GM12878 (cell line): ENCODE measurements around the gene CAVIN1. TPM values are rescaled to one million over a fixed set of nuclear protein-coding genes. Genes with fewer than 3 reads are reported as not detected.
A peak's percentile ranks its signal among the peaks of the same experiment; 100 is the strongest.

Experiments used
- ATAC-seq: fragments of 200-7000 bp; cut with Tn5 transposase; 3 replicates; pipeline ENCODE4 v1.9.1; 2020; ENCODE audit warnings: mild to moderate bottlenecking, moderate library complexity
- BruUV-seq: library from RNA; stranded (reverse); fragments of 400-500 nt; replicated peaks from 2 replicates; lab custom pipeline; 2021; lab: Mats Ljungman, UMichigan
- CTCF ChIA-PET: fragments of 300-600 bp; sonication (Branson Sonifier 250); formaldehyde crosslinking; extraction: SDS; loops from one replicate; lab custom pipeline; 2021; ENCODE audit warnings: inconsistent platforms; lab: Yijun Ruan, JAX
- POLR2A ChIA-PET: fragments of 350-600 bp; formaldehyde crosslinking; extraction: SDS; loops from one replicate; lab custom pipeline; 2021; ENCODE audit warnings: inconsistent platforms; lab: Charles Lee
- RAD21 ChIA-PET: fragments of 300-600 bp; sonication (Branson Sonifier 250); formaldehyde crosslinking; loops from one replicate; lab custom pipeline; 2023; ENCODE audit warnings: antibody characterized with exemption; ENCODE audit not compliant: unreplicated experiment; lab: Charles Lee
- SMC1A ChIA-PET: fragments of 300-600 bp; sonication (Branson Sonifier 250); formaldehyde crosslinking; loops from one replicate; lab custom pipeline; 2023; ENCODE audit not compliant: unreplicated experiment, uncharacterized antibody; lab: Charles Lee
- DNase-seq: peaks from one replicate; pipeline ENCODE4 v3.0.0-alpha.2; 2011; ENCODE audit warnings: low read depth, low spot score
- FAIRE-seq: peaks from 3 replicates; lab custom pipeline; 2011; peaks lifted over from hg19 to GRCh38; lab: Jason Lieb, UNC
- H2AFZ ChIP-seq: 2 replicates; pipeline ENCODE4 v1.6.0; 2011; ENCODE audit warnings: low read depth, low read length, control low read depth; ENCODE audit not compliant: control insufficient read depth
- H3K27ac ChIP-seq: 2 replicates; pipeline ENCODE4 v1.5.1; 2011; ENCODE audit warnings: control low read depth; ENCODE audit not compliant: control insufficient read depth, insufficient read depth
- H3K27me3 ChIP-seq, 2 experiments: replicated peaks in 1 of 2; 2 replicates each; pipeline versions ENCODE4 v1.6.0 to v1.6.1; 2011; ENCODE audit warnings: low read length in 1 of 2; ENCODE audit not compliant: control insufficient read depth in 2 of 2, insufficient read depth in 2 of 2
- H3K36me3 ChIP-seq, 2 experiments: 2 replicates each; pipeline ENCODE4 v1.5.1; 2011; ENCODE audit warnings: low read length in 1 of 2; ENCODE audit not compliant: control insufficient read depth in 2 of 2, insufficient read depth in 2 of 2
- H3K4me1 ChIP-seq: 2 replicates; pipeline ENCODE4 v1.6.1; 2011; ENCODE audit warnings: mild to moderate bottlenecking, low read length, moderate library complexity, mixed read lengths; ENCODE audit not compliant: control insufficient read depth, insufficient read depth
- H3K4me2 ChIP-seq: 2 replicates; pipeline ENCODE4 v1.6.0; 2011; ENCODE audit warnings: control low read depth; ENCODE audit not compliant: control insufficient read depth, insufficient read depth
- H3K4me3 ChIP-seq: fragments of 200-600 bp; sonication (generic); 2 replicates; pipeline ENCODE4 v1.5.1; 2016
- H3K79me2 ChIP-seq: 2 replicates; pipeline ENCODE4 v1.6.0; 2011; ENCODE audit warnings: low read length; ENCODE audit not compliant: control insufficient read depth, insufficient read depth
- H3K9ac ChIP-seq: 2 replicates; pipeline ENCODE4 v1.8.0; 2011; ENCODE audit warnings: low read length, control low read depth, mixed read lengths; ENCODE audit not compliant: control insufficient read depth, insufficient read depth
- H3K9me3 ChIP-seq: replicated peaks from 3 replicates; pipeline ENCODE4 v1.5.1; 2011; ENCODE audit warnings: mild to moderate bottlenecking, low read length; ENCODE audit not compliant: control insufficient read depth, insufficient read depth
- H4K20me1 ChIP-seq: 2 replicates; pipeline ENCODE4 v1.6.0; 2011; ENCODE audit not compliant: control insufficient read depth, insufficient read depth
- ATF7 ChIP-seq: fragments of 450-650 bp; IDR thresholded peaks from 2 replicates; pipeline ENCODE4 v1.6.1; 2016; ENCODE audit warnings: low read depth, mild to moderate bottlenecking
- CBX3 ChIP-seq: fragments of 200-600 bp; sonication (generic); IDR thresholded peaks from 2 replicates; pipeline ENCODE4 v1.6.1; 2016; ENCODE audit warnings: low read depth, borderline replicate concordance
- CEBPB ChIP-seq, 2 experiments: fragments of 150-350 bp in 1 of 2; IDR thresholded peaks; 2 replicates each; pipeline ENCODE4 v1.6.1; 2012 to 2014; ENCODE audit warnings: low read depth in 2 of 2, low read length in 2 of 2, borderline replicate concordance in 1 of 2, inconsistent platforms in 1 of 2
- HDAC6 ChIP-seq: fragments of 200-600 bp; sonication (generic); IDR thresholded peaks from one replicate; pipeline ENCODE4 v1.8.0; 2017; ENCODE audit warnings: antibody characterized with exemption; ENCODE audit not compliant: unreplicated experiment
- IKZF2 ChIP-seq, 2 experiments: fragments of 450-650 bp; IDR thresholded peaks; 2 replicates each; pipeline ENCODE4 v1.6.1; 2017; ENCODE audit warnings: mild to moderate bottlenecking in 2 of 2, moderate library complexity in 2 of 2
- LARP7 ChIP-seq: fragments of 450-650 bp; IDR thresholded peaks from 2 replicates; pipeline ENCODE4 v1.6.1; 2017; ENCODE audit warnings: mild to moderate bottlenecking
- POLR2A ChIP-seq: IDR thresholded peaks from 2 replicates; pipeline ENCODE4 v1.6.1; 2011; ENCODE audit warnings: low read depth, mild to moderate bottlenecking, low read length
- SMARCA5 ChIP-seq: fragments of 450-650 bp; IDR thresholded peaks from 2 replicates; pipeline ENCODE4 v1.6.1; 2017; ENCODE audit warnings: mild to moderate bottlenecking
- SP1 ChIP-seq: IDR thresholded peaks from one replicate; pipeline ENCODE4 v1.6.1; 2011; ENCODE audit warnings: low read depth, low read length
- SPI1 ChIP-seq: IDR thresholded peaks from 2 replicates; pipeline ENCODE4 v1.6.1; 2011; ENCODE audit warnings: low read depth, mild to moderate bottlenecking, low read length, moderate library complexity, borderline replicate concordance; ENCODE audit not compliant: insufficient read depth
- WGBS: methylation state at CpG from one replicate; pipeline ENCODE4 v1.1.6; 2016; ENCODE audit warnings: low lambda C conversion rate; ENCODE audit not compliant: insufficient replicate concordance, insufficient coverage; ENCODE audit errors: missing lambda C conversion rate; 5-methylcytosine and 5-hydroxymethylcytosine counted together
- in situ Hi-C: fragments of 300-500 bp; cut with MboI; formaldehyde crosslinking; loops from 9 replicates; pipeline ENCODE4 v1.14.3; 2018; ENCODE audit warnings: mixed read lengths
- intact Hi-C: fragments of 100-400 bp; cut with micrococcal nuclease; formaldehyde crosslinking; loops from one replicate; pipeline ENCODE4 v1.14.2; 2022; ENCODE audit not compliant: unreplicated experiment
- polyA plus RNA-seq, 11 experiments: library from polyadenylated mRNA; depleted of rRNA in 4 of 11; unstranded in 6 of 11; stranded (reverse) in 5 of 11; fragments of >200 nt; fragmentation: Nextera tagmentation in 4 of 11; fragmentation: Illumina TruSeq in 1 of 11; extraction: Ambion mirVana in 4 of 11; extraction: Trizol in 1 of 11; gene quantifications; 1 replicate in 1 of 11; 2 replicates in 10 of 11; pipeline versions ENCODE4 v1.2.1 to v1.2.3, GENCODE V29; 2011 to 2016; ENCODE audit warnings: inconsistent platforms in 2 of 11, missing spikeins in 2 of 11, low read depth in 1 of 11
- total RNA-seq, 4 experiments: library from RNA; depleted of rRNA in 3 of 4; stranded (reverse); fragments of >200 nt in 3 of 4; fragmentation: Illumina TruSeq in 1 of 4; extraction: Trizol in 1 of 4; gene quantifications; 2 replicates each; pipeline versions ENCODE4 v1.2.1 to v1.2.3, GENCODE V29; 2013 to 2021

The CAVIN1 gene
- total and polyA plus RNA-seq, 10 of the 15 experiments (the other 5 are each of a cell fraction or from before 2014, with no cell fraction given) = 0.03 to 1.1 (median 0.37) TPM

- Histone ChIP-seq H3K4me1 (no peaks in the 10 kb centered on the region), H2AFZ (no peak overlapping the region), H3K27me3 (no peaks in the 10 kb centered on the region), H3K4me2 (no peak overlapping the region), H3K9ac (no peak overlapping the region), H3K79me2 (no peaks in the 10 kb centered on the region), H3K36me3 (no peaks in the 10 kb centered on the region)
- POLR2A ChIA-PET = interaction anchor here (0.5 to 1.1 kb wide), 3 partner anchors 20 to 58 kb away, joined by 3 to 5 read pairs (median 5); no protein-coding TSS in a partner anchor
- WGBS = 79% methylated on average over 6 of the region's 6 CpGs
- DNase-seq = no peak
- no TSS peak for BruUV-seq
- TF ChIP-seq SPI1 (peak; percentile 46; the same call in 1 of the 2 replicates), HDAC6 (no peak)
- TF ChIP-seq, all 136 proteins: peak for 1
- Histone ChIP-seq H3K9me3 (no peaks in the 10 kb centered on the region), H3K27ac (no peak overlapping the region), H3K4me3 (no peak overlapping the region), H4K20me1 (no peaks in the 10 kb centered on the region)
- CTCF ChIA-PET = interaction anchor here (0.9 to 16.2 kb wide), 8 partner anchors 11 to 437 kb away, joined by 3 to 732 read pairs (median 4); partner anchors contain the start of gene STAT3
- RAD21 ChIA-PET = interaction anchor here (0.6 to 11.0 kb wide), 7 partner anchors 9 to 178 kb away, joined by 3 to 373 read pairs (median 6); partner anchors contain the start of genes CAVIN1 and STAT3
- intact Hi-C loops = loop anchor here (10.0 kb wide), 2 partner anchors 175 to 215 kb away; partner anchors contain the start of genes HCRT and KCNH4
- peak; percentile 41 for FAIRE-seq
- in situ Hi-C loops = loop anchor here (5.0 kb wide), 1 partner anchor 78 kb away; no protein-coding TSS in a partner anchor
- no peak for ATAC-seq
- SMC1A ChIA-PET = interaction anchor here (0.9 to 22.3 kb wide), 11 partner anchors 11 to 177 kb away, joined by 3 to 528 read pairs (median 4); partner anchors contain the start of gene STAT3
Measured at GRCh38 chr17:42399948-42400843, 22.9 kb downstream of the CAVIN1 start.

GRCh38 chr17:42399121-42399520, 23.9 kb downstream of the CAVIN1 start:
- ChIA-PET SMC1A (interaction anchor here (0.7 to 22.3 kb wide), 12 partner anchors 9 to 176 kb away, joined by 3 to 528 read pairs (median 3); partner anchors contain the start of gene STAT3), RAD21 (interaction anchor here (1.3 to 11.0 kb wide), 5 partner anchors 10 to 177 kb away, joined by 3 to 373 read pairs (median 6); partner anchors contain the start of genes CAVIN1 and STAT3), POLR2A (interaction anchor here (1.1 kb wide), 2 partner anchors 19 to 58 kb away, joined by 4 to 5 read pairs; no protein-coding TSS in a partner anchor), CTCF (interaction anchor here (0.9 to 16.2 kb wide), 14 partner anchors 8 to 436 kb away, joined by 3 to 732 read pairs (median 4); partner anchors contain the start of gene STAT3)
- Histone ChIP-seq H3K9me3 (no peaks in the 10 kb centered on the region), H3K9ac (no peak overlapping the region), H4K20me1 (no peaks in the 10 kb centered on the region), H3K4me1 (peaks cover under 1% of the 10 kb centered on the region; the same call in 1 of the 2 replicates), H3K36me3 (no peaks in the 10 kb centered on the region), H3K27me3 (no peaks in the 10 kb centered on the region), H3K4me3 (no peak overlapping the region), H3K4me2 (no peak overlapping the region), H3K27ac (no peak overlapping the region), H2AFZ (no peak overlapping the region), H3K79me2 (no peaks in the 10 kb centered on the region)
- no TSS peak for BruUV-seq
- ATAC-seq = no peak
- intact Hi-C loops = no loop called here
- TF ChIP-seq CBX3 = no peak
- no peak for TF ChIP-seq CEBPB (IDR thresholded peaks at IDR 0.05; ENCODE audit: borderline replicate concordance in 1 of 2, low read depth in 2 of 2, low read length in 2 of 2)
- TF ChIP-seq IKZF2 (IDR thresholded peaks at IDR 0.05) = no peak
- TF ChIP-seq POLR2A = no peak
- TF ChIP-seq LARP7 = no peak
- TF ChIP-seq SMARCA5 = no peak
- TF ChIP-seq ATF7 = no peak
- no peak for TF ChIP-seq SP1
- 57% methylated on average over 2 of the region's 2 CpGs for WGBS
- no peak for FAIRE-seq
- in situ Hi-C loops = no loop called here
- no peak for DNase-seq
